ENCODE measurements around the gene QRICH1.

QRICH1 gene

DNA sequence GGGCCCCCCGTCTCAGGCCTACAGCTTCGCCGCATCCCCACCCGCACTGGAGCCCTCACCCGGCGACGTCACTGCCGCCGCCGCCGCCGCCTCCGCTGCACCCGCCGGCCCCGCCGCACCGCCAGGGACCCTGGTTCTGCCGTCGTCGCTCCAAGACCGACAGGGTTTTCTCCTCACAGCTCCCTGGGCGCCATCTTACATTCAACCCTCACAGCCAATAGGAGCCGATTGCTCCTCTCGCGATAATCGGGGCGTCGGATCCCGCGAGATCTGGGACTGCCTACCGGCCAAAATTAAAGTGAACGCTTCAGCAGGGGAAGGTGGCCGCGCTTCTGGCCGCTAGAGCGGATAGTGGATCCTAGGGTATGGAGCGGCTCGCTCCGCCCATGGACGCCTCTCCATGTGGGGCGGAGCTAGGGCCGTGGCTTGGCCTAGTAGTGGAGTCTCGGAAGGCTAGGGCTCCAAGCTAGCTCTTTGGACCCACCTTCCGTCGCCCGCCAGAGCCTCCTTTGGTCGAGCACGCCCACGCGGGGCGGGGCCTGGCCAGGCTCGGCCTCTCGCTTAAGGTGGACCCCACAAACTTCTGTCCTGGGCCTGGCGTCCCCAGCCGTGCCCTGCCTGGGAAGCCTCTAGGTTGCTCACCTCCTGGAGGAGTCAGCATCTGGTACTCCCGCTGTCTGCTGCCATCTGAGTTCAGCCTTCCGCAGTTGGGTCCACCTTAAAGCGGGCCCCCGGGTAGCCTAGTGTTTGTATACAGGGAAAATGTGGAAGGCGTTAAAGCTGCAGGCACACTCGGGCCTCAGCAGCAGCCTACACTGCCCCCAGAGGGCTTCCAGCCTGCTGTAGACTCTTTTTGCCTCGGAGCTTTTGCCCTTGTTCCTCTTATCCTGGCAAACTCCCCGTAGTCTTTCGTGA, at the start of gene QRICH1:
QRICH1 (minus strand) TSS at position 219 of the 915 bp plus-strand sequence. CDS start 17,054 bp downstream, outside the sequence.
- DNase-seq: peak; percentile 99

DNA sequence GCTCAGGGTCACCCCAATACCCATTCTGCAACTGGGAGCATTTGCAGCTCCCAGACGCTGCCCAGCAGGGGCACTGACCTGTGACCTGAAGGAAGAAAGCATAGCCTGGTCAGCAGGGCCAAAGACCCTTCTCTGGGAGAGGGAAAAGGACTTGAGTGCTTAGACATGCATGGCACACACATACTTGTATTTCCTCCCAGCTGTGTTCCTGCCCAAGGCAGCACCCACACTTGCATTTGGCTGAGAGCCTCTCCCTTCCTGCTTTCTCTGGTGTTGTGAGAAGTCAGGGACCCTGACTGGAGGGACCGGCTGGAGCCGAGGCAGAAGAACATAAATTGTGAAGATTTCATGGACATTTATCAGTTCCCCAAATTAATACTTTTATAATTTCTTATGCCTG, 46.2 kb upstream of the QRICH1 start:
- no peak for DNase-seq

DNA sequence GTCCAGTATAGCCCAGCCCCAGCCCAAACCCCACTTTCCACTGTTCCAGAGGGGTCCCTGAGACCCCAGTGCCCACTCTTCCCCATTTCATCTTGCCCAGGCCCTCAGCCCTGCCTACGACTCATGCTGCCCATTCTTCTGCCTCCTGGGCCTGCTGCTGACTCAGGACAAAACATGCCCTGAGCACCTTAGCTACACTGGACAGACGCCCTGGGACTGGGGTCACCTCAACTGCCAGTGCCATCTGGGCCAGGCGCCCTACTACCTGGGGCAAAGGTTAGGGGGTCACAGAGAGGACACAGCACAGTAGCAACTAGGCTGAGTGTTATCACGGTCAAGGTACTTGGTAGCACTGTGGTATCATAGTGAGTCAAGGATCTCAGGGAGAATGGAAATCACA, 41.6 kb upstream of the QRICH1 start:
- no peak for DNase-seq

DNA sequence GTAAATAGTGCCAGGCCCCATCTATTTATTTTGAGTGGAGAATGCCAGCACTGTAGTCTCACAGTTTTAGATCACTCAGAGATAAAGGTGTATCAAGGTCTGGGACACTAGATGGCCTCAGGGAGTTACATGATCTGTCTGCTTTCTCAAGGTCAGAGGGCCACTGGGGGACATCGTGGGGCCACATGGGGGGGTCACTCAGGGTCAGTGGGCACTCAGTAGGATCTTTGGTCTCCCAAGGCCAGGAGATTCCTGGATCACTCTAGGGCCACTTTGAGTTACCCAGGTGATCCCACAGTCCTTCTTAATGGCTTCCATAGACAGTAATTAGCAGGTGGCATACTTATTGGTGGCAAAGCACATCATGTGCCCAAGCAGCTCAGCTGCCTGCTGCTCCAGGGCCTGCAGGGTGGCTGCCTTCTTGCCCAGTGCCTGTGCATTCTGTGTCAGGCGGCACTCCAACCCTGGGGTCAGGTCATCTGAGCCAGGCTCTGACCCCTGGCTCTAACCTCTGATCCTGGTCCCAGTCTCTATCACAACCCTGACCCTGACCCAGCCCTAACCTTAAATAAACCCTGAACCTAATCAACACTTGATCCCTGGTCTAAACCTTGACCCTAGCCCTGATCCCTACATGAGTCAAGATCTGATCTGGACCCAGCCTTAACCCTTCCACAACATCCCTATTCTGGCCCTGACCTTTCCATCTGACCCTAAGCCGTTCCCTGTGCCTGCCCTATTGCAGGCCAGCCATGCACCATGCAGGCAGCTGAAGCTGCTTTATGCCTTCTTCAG, 40.8 kb upstream of the QRICH1 start:
- DNase-seq: peak; percentile 29

GRCh38 chr3:49133226-49133951, 39.5 kb upstream of the QRICH1 start:
- peak; percentile 76 for DNase-seq

GRCh38 chr3:49132437-49133225, 38.8 kb upstream of the QRICH1 start, which contains the start of gene LAMB2:
Gene LAMB2 (minus strand): TSS chr3:49133050. CDS start chr3:49132867, 183 bp downstream.
- DNase-seq: peak; percentile 61

GRCh38 chr3:49132073-49132436, 38.2 kb upstream of the QRICH1 start:
- no peak for DNase-seq

- no peak for DNase-seq
These were observed 37.7 kb upstream of the QRICH1 start for GRCh38 chr3:49131576-49131975.

DNA sequence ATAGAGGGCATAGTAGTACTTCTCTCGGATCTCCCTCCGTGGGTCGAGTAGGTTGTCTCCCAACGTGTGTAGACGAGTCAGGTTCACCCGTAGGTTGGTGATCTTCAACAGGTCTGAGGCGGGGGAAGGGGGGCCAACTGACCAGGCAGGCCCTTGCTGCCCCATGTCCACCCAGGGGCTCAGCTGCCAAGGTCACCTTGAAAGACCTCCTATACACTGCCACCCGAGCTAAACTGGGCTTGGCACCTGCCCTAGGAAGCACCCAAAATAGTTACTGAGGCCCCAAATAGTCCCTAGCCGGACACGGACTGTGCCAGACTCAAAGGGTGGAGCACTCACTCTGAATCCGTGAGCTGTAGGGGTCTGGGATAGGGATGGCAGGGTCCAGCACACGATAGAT, 37.2 kb upstream of the QRICH1 start:
- DNase-seq: no peak

DNA sequence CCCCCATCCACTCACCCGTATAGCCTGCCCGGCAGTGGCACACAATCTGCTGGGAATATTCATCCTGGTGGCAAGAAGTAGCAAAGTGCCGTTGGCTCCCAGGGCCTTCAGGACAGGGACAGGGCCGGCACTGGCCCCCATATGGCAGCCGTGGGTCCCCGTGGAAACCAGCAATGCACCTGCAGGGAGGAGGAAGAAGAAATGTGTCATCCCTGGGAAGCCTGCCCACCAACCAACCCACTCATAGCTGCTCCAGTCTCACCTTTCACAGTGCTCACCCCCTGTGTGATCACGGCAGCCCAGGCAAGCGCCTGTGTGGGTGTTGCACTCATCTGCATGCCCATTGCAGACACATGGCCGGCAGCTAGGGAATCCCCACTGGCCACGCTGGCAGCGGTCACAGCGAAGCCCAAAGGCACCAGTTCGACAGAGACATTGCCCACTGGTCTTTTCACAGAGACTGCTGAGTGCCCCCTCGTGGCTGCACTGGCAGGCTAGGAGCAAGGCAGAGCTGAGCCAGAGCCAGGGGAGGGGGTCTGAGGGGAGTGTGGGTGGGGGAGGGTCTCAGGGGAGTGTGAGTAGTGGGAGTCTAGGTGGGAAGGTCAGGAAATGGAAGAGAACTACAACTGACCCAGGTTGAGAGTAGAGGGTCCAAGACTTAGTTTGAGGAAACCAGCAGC, 31.3 kb upstream of the QRICH1 start:
- no peak for DNase-seq

- DNase-seq: no peak
These were observed 30.3 kb upstream of the QRICH1 start for GRCh38 chr3:49124203-49124602.

- no peak for DNase-seq
These were observed 29.8 kb upstream of the QRICH1 start for GRCh38 chr3:49123687-49124086.

DNA sequence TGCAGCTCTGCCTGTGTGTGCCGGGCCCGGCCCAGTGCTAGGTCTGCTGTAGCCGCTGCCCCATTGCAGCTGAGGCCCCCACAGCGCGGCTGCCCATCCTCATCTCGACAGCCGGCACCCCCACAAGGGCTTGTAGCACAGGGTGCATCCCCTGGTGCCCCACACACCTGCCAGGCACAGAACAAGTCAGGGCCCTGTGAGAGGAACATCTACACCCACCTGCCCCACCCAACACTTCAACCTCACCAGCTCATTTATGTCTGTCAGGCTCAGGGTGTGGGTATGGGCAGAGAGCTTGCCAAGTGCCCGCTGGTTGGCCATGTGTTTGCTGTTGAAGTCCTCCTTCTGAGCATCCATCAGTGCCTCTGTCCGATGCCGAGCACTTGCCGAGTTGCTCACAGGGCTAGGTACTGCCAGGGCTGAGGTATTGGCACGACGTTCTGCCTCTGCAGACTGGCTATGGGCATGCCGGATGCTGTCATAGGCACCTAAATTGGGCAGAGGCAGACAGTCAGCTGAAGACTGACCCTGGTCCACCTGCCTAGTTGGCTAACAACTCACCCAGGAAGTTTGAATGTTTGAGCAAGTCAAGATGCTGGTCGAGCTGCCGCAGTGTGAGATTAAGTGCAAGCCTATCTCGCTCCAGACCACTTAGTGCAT, 29.1 kb upstream of the QRICH1 start:
- DNase-seq: no peak

DNA sequence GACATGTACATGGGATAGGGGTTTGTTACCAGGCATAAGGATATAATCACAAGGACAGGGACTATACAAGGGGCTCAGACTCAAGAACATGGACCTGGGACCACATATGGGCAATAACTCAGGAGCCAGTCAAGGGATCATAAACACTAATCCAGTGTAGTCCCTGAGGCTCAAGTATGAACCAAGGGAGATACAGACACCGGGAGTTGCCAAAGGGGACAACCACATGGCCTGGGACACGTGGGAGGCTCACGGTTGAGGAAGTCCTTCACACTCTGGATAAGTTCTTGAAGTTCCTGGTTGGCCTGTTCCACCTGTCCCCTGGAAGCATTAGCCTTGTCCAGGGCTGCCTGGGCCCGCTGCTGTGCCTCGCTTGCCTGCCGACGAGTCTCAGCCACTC, 28.6 kb upstream of the QRICH1 start:
- DNase-seq: no peak

DNA sequence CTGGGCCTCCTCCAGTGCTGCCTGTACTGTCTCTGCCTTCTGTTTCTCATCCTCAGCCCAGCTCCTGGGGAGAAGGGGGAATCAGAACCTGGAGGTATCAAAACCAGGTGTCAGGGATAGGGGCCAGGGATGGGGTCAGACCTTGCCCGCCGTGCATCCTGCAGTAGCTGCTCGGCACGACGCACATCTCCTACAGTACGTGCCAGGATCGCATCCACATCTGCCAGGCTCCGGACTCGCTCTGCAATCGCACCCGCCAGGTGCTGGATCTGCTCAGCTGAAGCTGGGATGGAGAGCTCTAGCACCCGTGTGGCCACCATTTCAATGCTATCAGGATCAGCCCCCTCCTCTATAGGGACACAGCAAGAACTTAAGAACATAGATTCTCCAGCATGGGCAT, 28.2 kb upstream of the QRICH1 start:
- no peak for DNase-seq

DNA sequence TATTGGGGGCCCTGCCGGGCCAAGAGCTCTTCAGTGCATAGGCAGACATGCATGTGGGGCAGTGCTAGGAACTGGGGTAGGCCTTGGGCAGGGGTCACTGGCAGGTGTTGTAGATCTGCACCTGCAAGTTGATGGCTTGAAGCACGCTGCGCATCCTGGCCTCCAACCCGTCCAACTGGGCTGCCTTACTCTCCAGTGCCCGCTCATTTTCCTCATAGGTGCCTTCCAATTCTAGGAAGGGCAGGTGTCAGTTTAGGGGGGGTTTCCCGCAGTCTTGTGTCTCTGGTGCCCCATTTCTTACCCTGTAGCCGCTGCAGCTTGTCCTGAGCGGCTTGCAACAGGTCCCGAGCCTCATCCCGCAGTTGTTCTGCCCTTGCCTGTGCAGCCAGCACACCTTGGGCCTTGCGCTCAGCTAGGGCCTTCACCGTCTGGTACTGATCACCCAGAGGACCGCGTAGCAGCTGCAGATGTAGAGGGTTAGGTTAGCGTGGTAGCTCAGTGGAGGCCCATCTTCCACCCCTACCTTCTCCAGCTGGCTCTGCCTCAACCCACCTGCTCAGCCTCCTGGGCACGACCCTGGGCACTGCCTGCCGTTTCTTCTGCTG, 27.4 kb upstream of the QRICH1 start:
- DNase-seq: no peak

DNA sequence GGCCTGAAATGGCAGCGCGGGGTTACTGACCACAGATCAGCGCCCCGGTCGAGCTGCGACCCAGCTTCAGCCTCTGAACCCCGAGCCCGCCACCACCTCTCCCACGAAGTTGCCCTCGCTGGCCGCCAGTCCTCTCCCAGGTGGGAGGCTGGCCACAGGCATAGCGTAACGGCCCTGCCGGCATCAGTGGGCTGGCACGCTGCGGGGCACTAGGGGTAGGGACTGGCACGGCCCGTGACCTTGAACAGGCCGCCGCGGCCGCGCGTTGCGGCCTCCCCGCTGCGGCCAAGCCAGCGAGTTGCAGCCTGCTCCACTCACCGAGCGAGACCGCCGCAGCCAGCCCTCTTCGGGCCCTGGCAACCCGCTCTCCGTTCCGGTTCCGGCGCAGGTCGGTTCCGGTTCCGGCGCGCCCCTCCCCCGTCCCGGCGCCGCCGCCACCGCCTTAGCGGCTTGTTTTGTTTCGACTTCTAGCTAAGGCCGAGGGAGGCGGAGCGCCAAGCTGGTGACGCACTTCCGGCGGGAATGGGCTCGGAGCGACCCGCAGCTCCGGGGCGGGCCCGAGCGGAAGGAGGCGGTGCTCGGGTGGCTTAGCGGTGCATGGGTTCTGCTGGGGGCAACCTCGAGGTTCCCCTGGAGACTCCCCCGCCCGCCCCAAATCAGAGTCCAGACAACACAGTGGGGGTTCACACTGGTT, 26.7 kb upstream of the QRICH1 start, which contains the start of gene USP19:
USP19 (minus strand) TSS at position 386 of the 694 bp plus-strand sequence. CDS start 1,678 bp downstream, outside the sequence.
- DNase-seq: peak; percentile 98

GRCh38 chr3:49120096-49120437, 26.2 kb upstream of the QRICH1 start:
- peak; percentile 40 for DNase-seq

- no peak for DNase-seq
These were observed 25.6 kb upstream of the QRICH1 start for GRCh38 chr3:49119439-49119838.

DNA sequence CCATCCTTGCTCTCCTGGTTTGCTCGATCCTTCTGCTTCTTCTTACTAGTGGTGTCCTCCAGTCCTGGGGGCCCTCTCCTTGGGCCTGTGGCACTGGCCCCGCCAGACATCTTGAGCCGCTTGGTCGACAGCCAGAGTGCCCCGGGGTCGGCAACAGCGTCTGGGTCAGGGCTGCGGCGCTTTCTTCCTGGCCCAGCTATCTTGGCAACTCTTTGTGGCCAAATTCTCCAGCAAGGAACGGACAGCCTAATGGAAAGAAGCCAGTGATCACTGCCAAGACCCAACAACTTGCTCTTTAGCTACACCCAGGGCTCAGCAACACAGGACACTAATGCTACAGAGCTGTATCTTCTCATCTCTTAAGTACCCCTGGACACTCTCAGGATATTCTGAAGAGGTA, 25.2 kb upstream of the QRICH1 start:
- DNase-seq: no peak
